Measurements from ENCODE around the gene HPN.
"Not testable (repeated sequence)": the region's sequence is repeated elsewhere in the genome, so short reads cannot be mapped to it uniquely, and the experiment has no call there.

HPN gene

GRCh38 chr19:35041548-35042055 is at the start of gene HPN:
TSS of gene HPN (plus strand) at chr19:35041721. CDS start at chr19:35042507, 786 bp downstream.
- no peak for DNase-seq

- DNase-seq: not testable (repeated sequence)
These were observed 48.9 kb upstream of the HPN start for GRCh38 chr19:34992582-34992981.

GRCh38 chr19:34994286-34994642 is 47.3 kb upstream of the HPN start:
- DNase-seq: no peak

DNA sequence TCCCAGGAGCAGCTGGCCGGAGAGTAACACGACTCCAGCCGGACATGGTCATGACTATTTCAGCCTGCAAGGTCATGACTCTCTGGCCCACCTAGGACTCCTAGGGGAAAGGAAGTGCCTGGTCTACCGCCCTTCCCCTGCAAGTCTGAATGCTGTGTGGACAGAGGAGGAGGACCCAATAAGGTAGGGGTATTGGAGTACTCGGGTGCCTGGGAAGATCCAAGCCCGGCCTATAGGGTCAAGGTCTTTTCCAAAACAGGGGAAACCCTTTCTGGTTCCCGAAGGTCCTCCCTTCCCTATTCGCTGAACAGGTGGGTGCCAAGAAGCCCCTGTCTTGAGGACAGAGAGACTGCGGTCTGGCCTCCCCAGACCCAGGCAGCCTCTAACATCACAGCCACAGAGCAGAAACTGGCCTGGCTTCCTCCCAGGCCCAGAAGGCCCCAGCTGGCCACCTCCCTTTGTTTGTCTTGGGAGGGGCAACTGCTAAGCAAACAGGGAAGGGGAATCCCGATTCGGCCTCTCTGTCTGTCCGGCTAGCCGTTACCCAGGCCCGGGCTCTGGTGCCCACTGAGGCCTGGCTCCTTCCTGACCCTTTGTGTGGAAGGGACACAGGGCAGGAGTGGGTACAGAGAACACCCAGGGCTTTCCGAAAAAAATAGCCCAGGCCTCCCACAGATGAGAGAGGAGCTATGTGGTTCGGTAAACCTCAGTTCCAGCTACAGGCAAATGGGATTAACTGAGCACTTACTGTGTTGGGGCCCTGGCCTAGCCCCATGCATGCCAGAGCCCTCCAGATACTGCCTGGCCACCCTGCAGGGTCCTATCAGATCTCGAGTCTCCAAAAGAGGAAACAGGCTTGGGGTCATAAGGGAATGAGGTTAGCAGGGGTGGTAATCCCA is 46.6 kb upstream of the HPN start:
- DNase-seq: no peak

- DNase-seq: no peak
These were observed 46.0 kb upstream of the HPN start for GRCh38 chr19:34995551-34995950.

GRCh38 chr19:34997071-34997617 is 44.4 kb upstream of the HPN start:
- DNase-seq: no peak

GRCh38 chr19:34998224-34998623 is 43.3 kb upstream of the HPN start:
- not testable (repeated sequence) for DNase-seq

DNA sequence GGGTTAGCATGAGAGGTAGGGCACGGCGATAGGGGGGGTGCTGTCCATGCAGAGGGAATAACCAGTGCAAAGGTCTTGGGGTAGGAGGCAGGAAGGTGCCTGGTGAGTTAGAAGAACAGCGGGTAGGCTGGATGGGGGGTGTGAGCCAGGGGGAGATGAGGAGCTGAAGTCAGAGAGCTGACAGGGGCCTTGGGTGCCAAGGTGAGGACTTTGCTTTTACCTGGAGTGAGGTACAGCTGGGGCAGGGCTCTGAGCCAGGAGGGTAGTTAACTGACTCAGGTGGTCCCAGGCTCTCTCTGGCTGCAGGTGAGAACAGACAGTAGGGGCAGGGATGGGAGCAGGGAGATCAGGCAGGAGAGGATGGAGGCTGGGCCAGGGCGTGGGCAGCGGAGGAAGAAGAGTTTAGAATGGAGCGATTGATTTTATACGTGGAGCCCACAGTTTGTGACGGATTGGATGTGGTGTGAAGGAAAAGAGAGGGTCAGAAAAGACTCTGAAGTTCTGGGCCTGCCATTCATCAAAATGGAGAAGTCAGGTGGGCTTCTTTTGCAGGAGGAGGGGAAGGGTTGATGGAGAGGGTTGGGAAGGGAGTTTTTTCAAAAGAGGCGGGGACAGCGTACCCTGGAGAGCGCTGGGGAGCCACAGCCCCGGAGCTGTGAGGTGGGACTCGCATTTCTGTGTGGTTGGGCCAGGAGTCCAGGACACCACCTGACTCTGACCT is 42.6 kb upstream of the HPN start:
- DNase-seq: no peak

DNA sequence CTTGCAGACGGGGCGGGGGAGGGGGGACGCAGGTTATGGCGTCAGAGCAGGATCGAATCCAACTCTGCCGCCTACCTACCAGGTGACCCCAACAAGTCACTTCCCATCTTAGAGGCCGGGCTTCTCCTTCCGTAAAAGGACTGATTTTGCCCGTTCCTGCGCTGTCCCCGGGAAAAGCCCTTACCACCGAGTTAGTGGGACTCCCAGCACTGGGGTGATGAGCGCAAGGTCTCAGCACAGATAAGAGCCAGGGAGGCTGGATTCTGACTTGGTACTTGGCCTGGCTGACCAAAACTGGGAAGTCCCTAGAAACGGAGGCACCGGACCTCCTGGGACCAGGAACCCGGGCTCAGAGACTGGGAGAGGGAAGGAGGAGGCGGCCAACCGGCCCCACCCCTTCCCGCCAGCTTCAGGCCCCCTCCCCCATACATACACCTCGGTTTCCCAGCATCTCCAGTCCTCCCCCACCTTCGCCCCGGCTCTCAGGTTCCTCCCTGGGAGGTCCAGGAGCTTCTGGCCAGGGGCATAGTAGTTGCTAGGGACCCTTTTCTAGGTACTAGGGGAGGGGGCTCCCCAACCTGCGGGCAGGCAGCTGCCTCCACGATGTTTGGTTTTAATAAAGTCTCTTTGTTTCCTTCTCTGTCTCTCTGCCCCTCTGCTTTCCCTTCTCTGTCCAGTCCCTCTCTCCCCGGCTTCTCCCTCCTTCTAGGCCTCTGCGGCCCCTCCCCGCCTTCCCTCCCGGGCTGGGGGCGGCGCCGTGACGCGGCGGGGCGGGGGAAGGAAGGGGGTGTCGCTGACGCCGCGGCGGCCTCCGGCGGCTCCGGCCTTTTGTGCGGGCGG is 41.8 kb upstream of the HPN start, which contains the start of gene GRAMD1A:
TSS of gene GRAMD1A (plus strand) at position 826 of the 840 bp plus-strand sequence. CDS start 156 bp downstream, outside the sequence.
- peak; percentile 90 for DNase-seq

- DNase-seq: no peak
These were observed 41.2 kb upstream of the HPN start for GRCh38 chr19:35000338-35000646.

DNA sequence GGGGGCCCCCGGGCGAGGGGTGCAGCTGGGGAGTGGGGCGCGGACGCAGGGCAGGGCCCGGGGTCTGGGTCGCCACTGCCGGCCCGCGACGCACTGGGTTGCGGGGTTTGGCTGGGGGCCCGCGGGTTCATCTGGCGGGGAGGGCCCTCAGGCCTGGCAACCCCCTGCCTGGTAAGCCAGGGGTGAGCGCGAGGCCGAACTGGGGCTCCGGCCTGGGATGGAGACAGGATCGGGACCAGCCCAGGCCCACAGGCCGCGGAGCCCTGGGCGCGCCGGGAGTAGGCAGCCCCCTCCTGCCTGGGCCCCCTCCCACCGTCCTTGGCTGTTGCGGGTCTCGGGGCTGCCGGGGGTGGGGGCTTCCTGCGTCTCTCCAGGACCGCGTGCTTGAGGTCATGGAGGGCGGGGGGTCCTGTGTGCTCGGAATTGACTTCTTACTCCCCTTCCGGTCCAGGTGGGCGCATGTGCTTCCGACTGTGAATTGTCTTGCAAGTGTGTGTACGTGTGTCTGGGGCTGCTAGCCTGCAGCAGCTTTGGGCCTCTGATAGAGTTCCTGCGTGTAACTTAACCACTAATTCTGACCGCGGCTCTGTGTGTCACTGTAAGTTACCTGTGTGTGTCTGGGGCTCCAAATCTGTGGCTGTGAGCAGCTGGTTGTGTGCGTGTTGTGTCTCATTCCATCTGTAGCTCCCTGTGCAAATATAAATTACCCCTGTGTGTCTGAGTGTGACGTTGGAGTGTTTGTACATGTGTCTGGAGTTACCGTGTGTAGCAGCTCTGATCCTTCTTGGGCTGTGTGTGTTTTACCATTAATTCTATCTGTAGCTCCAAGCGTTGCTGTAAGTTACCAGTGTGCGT is 40.6 kb upstream of the HPN start:
- no peak for DNase-seq

DNA sequence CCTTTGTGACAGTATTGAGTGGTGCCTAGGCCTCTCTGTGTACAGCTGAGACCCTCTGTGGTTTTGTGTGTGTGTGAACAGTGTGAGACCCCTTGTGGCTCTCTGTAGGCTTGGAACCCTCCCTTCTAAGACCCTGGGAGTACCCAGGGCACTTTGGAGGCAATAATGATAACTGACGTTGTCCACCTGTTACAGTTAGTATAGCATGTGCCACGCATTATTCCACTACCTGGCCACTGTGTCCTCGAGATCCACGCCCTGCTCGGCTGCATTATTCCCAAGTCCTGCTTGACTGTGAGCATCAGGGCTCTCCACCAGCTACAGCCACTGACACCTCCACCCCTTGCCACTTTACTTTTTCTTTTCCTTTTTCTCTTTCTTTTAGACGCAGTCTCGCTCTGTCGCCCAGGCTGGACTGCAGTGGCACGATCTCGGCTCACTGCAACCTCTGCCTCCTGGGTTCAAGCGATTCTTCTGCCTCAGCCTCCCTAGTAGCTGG is 39.4 kb upstream of the HPN start:
- no peak for DNase-seq

GRCh38 chr19:35004517-35005255 is 36.8 kb upstream of the HPN start:
- DNase-seq: no peak

- DNase-seq: no peak
These were observed 36.1 kb upstream of the HPN start for GRCh38 chr19:35005256-35005977.

GRCh38 chr19:35006007-35006341 is 35.5 kb upstream of the HPN start:
- not testable (repeated sequence) for DNase-seq

DNA sequence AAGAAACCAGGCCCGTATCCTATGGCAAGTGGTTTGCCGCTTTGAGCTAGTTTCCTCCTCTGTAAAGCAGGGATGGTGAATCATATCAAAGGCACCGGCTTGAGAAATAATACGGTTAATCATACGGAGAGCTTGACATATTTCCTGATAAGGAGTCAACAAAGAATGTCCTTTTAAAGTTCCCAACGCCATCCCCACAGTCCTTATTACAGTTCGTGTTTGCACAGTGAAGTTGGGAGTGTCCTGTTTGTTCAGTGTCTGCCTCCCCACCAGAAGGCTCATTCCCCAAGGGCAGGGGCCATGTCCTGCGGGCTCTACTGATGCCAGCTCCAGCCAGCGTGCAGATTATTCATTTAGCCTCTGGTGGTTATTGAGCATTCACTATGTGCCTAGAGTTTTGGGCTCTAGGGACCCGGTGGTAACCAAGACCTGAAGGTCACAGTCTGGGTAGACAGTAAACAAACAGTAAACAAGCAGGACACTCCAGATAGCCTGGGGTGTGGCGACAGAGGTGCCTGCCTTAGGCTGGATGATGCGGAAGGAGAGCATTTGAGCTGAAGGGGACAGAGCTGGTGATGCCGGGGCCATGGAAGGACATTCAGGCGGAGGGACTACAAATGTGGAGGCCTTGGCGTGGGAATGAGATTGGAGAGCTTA is 35.1 kb upstream of the HPN start:
- no peak for DNase-seq

DNA sequence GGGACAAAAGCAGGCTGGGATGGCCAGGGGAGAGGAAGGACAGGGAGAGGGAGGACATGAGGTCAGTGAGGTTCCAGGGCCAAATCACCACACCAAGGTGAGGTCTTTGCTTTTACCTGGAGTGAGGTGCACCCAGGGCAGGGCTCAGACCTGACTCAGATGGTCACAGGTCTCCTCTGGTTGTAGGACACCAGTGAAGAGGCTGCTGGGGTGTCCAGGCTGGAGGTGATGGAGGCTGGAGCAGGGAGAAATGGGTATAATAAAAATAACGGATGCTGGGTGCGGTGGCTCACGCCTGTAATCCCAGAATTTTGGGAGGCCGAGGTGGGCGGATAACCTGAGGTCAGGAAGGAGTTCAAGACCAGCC is 34.5 kb upstream of the HPN start:
- DNase-seq: no peak

DNA sequence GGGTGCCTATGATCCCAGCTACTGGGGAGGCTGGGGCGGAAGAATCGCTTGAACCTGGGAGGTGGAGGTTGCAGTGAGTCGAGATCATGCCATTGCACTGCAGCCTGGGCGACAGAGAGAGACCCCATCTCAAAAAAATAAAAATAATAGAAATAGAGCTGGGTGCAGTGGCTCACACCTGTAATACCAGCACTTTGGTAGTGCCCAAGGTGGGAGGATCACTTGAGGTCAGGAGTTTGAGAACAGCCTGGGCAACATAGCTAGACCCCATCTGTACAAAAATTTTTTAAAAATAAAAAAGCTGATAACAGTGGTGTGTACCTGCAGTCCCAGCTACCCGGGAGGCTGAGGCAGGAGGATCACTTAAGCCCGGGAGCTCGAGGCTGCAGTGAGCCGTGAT is 34.1 kb upstream of the HPN start:
- DNase-seq: not testable (repeated sequence)

DNA sequence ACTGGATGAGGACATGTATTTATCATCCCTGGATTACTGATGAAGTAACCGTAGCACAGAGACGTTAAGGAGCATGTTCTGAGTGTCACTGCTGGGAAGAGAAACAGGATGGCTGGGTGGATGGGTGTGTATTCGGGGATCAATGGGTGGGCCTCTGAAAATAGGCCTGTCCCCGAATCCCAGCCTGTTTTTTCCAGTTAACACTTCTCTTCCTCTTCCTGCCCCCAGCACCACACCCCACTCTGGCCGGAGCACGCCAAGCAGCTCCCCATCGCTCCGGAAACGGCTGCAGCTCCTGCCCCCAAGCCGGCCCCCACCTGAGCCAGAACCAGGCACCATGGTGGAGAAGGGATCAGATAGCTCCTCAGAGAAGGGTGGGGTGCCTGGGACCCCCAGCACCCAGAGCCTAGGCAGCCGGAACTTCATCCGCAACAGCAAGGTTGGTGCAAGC is 32.6 kb upstream of the HPN start:
- no peak for DNase-seq
